D721Med (cell line): Measurements from ENCODE around the gene GTPBP3.

Experiments
- DNase-seq: peaks from one replicate; pipeline ENCODE4 v3.0.0; 2011; ENCODE audit warnings: low spot score; ENCODE audit not compliant: insufficient read length
- FAIRE-seq: peaks from 2 replicates; lab custom pipeline; 2011; peaks lifted over from hg19 to GRCh38; lab: Jason Lieb, UNC
- CTCF ChIP-seq: IDR thresholded peaks from 2 replicates; pipeline ENCODE4 v1.5.1; 2012; ENCODE audit warnings: mild to moderate bottlenecking, control low read depth; ENCODE audit not compliant: insufficient read depth; ENCODE audit errors: missing control alignments

Gene GTPBP3

DNA sequence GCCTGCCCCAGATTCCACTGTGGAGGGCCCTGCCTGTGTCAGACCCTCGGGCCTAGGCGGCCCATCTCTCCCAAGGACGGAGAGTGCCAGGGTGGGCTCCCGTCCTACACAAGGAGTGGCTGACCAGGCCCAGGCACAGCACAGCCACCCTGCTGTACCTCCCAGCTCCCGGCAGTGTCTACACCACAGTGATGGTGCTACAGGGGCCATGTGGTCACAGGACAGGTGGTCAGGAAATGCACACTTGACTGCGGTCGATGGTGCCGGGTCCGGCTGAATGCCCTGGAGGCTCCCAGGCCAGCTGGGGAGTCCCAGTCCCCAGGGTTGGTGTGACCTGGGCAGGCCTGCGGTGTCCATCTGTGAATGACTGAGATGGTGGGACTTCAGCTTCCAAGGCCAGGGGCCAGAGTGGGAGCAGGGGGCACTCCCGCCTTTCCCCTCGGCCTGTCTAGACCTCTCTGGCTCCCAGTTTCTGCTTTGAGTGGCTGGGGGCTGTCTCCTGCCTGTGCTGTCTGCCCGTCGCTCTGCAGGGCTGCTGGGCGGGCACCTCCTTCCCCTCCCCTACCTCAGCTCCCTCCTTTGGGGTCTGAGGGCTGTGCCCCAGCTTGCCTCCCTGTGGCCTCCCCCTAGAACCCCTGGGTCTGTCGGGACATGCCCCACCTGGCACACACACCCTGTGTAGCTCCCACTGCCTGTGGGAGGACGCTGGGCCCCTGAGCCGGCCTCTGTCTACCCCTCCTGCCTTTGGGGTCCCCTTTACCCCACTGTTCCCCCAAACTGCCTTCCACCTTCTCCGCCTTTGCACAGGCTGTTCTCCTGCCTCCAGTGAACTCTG is 15.5 kb upstream of the GTPBP3 start:
- DNase-seq (peak; percentile 18), FAIRE-seq (no peak)
- no peak for TF ChIP-seq CTCF

DNA sequence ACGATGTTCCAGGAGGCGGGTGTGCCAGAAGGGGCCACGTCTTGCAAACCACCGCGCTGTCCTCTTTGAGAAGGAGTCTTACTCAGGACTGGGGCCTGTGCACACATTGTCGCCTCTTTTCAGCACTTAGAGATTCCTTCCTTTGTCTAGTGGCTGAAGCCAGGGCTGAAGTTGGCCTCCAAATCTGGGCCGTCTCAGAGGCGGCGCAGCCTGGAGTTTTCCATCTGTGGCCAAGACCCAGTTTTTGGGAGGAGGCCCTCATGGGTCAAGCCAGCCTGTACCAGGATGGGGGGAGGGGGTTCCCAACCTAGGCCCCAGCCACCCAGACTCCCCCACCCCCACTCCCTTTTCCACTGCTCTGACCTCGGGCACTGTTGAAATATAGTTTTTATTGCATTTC is 14.5 kb upstream of the GTPBP3 start:
- DNase-seq (peak; percentile 19), FAIRE-seq (no peak)
- no peak for TF ChIP-seq CTCF

GRCh38 chr19:17323300-17323963 is 13.9 kb upstream of the GTPBP3 start:
- no peak for FAIRE-seq
- peak; percentile 9 for DNase-seq
- TF ChIP-seq CTCF = no peak

GRCh38 chr19:17323964-17324332 is 13.4 kb upstream of the GTPBP3 start:
- no peak for FAIRE-seq
- TF ChIP-seq CTCF = no peak
- peak; percentile 12 for DNase-seq

DNA sequence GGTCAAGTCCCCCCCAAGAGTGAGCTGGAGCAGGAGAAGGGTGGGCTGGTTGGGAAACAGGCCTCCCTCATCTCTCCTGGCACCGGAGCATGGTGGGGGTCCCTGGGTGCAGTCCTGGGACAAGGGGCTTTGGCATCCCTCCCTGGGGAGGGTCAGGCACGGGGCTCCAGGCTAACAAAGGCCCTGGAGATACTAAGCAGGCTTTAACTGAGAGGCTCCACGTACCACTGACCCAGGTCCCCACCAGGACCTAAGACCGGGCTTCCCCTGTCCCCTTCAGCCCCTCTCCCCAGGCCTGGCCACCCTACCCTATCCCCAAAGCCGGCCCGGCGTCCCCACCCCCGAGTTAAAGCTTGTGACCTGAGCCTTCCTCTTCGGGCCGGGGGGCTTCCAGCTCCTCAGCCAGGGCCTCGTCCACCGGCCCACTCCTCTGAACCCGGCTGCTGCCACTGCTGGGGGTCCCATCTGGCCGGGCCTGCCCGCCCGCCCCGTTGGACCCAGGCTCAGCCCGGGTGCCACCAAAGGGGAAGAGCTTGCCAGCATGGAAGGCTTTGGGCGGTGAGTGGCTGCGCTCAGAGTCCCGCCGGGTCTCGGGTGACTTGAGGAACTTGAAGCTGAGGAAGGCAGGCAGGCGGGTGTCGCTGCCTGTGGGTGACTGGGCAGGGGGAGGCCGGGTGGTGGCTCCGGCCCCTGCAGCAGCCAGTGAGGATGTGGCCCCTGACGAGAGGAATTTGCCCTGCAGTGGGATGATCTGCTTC is 12.8 kb upstream of the GTPBP3 start:
- FAIRE-seq (no peak), DNase-seq (peak; percentile 16)
- no peak for TF ChIP-seq CTCF

DNA sequence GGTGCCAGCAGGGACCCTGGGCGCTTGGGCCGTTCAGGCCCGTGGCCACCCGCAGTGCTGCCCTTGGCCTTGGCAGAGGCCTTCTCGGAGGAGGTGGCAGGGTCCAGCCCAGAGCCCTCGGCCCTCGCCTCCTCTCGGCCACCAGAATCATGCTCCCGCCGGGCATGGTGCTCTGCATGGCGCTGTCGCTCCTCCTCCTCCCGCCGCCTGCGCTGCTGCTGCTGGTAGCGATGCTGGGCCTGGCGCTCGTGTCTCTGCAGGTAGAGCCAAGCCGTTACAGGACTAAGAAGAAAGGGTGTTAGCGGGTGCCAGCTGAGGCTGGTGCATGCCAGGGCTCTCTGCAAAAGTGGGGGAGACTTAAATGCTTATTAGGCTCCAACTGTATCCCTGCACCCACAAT is 12.2 kb upstream of the GTPBP3 start:
- TF ChIP-seq CTCF = no peak
- no peak for FAIRE-seq
- peak; percentile 10 for DNase-seq
